Chondrocyte (in vitro differentiated cells): ENCODE data around the gene TMEM9. TPM values are rescaled to one million over a fixed set of nuclear protein-coding genes. Genes with fewer than 3 reads are reported as not detected.
A peak's percentile ranks its signal among the peaks of the same experiment; 100 is the strongest.

Experiments
- DNase-seq: peaks from one replicate; pipeline ENCODE4 v3.0.0; 2021; ENCODE audit warnings: mixed read lengths, low spot score
- H3K27ac Mint-ChIP-seq: one replicate; pipeline ENCODE4 v1.8.0; 2021; ENCODE audit warnings: mild to moderate bottlenecking, moderate library complexity, mixed read lengths; ENCODE audit not compliant: unreplicated experiment
- H3K27me3 Mint-ChIP-seq: 2 replicates; pipeline ENCODE4 v1.8.0; 2021; ENCODE audit warnings: low read depth, mixed read lengths
- H3K36me3 Mint-ChIP-seq: 2 replicates; pipeline ENCODE4 v1.8.0; 2021; ENCODE audit warnings: low read depth, mixed read lengths
- H3K4me1 Mint-ChIP-seq: 2 replicates; pipeline ENCODE4 v1.8.0; 2021; ENCODE audit warnings: low read depth, mild to moderate bottlenecking, mixed read lengths
- H3K4me3 Mint-ChIP-seq: one replicate; pipeline ENCODE4 v1.8.0; 2021; ENCODE audit warnings: mild to moderate bottlenecking, moderate library complexity, mixed read lengths; ENCODE audit not compliant: unreplicated experiment
- H3K9me3 Mint-ChIP-seq: 2 replicates; pipeline ENCODE4 v1.8.0; 2021; ENCODE audit warnings: low read depth, mixed read lengths
- CTCF ChIP-seq: fragments of 200-600 bp; sonication (generic); IDR thresholded peaks from 2 replicates; pipeline ENCODE4 v1.5.0; 2021; ENCODE audit warnings: antibody characterized with exemption, mild to moderate bottlenecking, moderate library complexity
- total RNA-seq: library from RNA; stranded (reverse); gene quantifications from 3 replicates; pipeline ENCODE4 v1.2.1, GENCODE V29; 2021

Gene TMEM9
- total RNA-seq, 1 donor from 2014 or later = 57.3 TPM

- no peak for DNase-seq
- Mint-ChIP-seq H3K27ac (no peak overlapping the region), H3K36me3 (peaks cover 5% of the 10 kb centered on the region), H3K4me3 (no peak overlapping the region), H3K4me1 (peaks cover 29% of the 10 kb centered on the region), H3K27me3 (peaks cover 13% of the 10 kb centered on the region), H3K9me3 (no peaks in the 10 kb centered on the region)
- no peak for TF ChIP-seq CTCF
Measured at GRCh38 chr1:201093561-201093960, 60.7 kb downstream of the TMEM9 start.

GRCh38 chr1:201092738-201093137, 61.5 kb downstream of the TMEM9 start:
- no peak for DNase-seq
- H3K4me3 Mint-ChIP-seq = no peak overlapping the region
- H3K27me3 Mint-ChIP-seq = peaks cover 7% of the 10 kb centered on the region
- no peak overlapping the region for H3K27ac Mint-ChIP-seq
- no peaks in the 10 kb centered on the region for H3K9me3 Mint-ChIP-seq
- H3K36me3 Mint-ChIP-seq = peaks cover 5% of the 10 kb centered on the region
- H3K4me1 Mint-ChIP-seq = peaks cover 29% of the 10 kb centered on the region
- TF ChIP-seq CTCF = no peak

GRCh38 chr1:201091256-201091655, 63.0 kb downstream of the TMEM9 start:
- no peaks in the 10 kb centered on the region for H3K9me3 Mint-ChIP-seq
- no peak overlapping the region for H3K4me3 Mint-ChIP-seq
- no peak for DNase-seq
- no peak for TF ChIP-seq CTCF
- H3K36me3 Mint-ChIP-seq = no peaks in the 10 kb centered on the region
- no peaks in the 10 kb centered on the region for H3K27me3 Mint-ChIP-seq
- peaks cover 29% of the 10 kb centered on the region for H3K4me1 Mint-ChIP-seq
- H3K27ac Mint-ChIP-seq = peak overlapping the region; percentile 57

- Mint-ChIP-seq H3K4me3 (no peak overlapping the region), H3K36me3 (no peaks in the 10 kb centered on the region), H3K27ac (peak overlapping the region; percentile 71), H3K27me3 (no peaks in the 10 kb centered on the region), H3K9me3 (no peaks in the 10 kb centered on the region), H3K4me1 (peaks cover 29% of the 10 kb centered on the region)
- TF ChIP-seq CTCF = no peak
- no peak for DNase-seq
Measured at GRCh38 chr1:201090541-201090940, 63.7 kb downstream of the TMEM9 start.

GRCh38 chr1:201089596-201089995, 64.7 kb downstream of the TMEM9 start:
- H3K36me3 Mint-ChIP-seq = no peaks in the 10 kb centered on the region
- peaks cover 26% of the 10 kb centered on the region for H3K4me1 Mint-ChIP-seq
- H3K9me3 Mint-ChIP-seq = no peaks in the 10 kb centered on the region
- DNase-seq = no peak
- no peak overlapping the region for H3K27ac Mint-ChIP-seq
- no peak for TF ChIP-seq CTCF
- no peak overlapping the region for H3K4me3 Mint-ChIP-seq
- peaks cover 2% of the 10 kb centered on the region for H3K27me3 Mint-ChIP-seq
